GM21423 (cell line): ENCODE data around the gene VAMP8.
"Not testable (repeated sequence)": the region's sequence is repeated elsewhere in the genome, so short reads cannot be mapped to it uniquely, and the experiment has no call there.

Experiments used
- ATAC-seq: cut with Tn5 transposase; IDR thresholded peaks from one replicate; pipeline ENCODE4 v1.9.1; 2021; ENCODE audit warnings: mild to moderate bottlenecking, moderate library complexity; ENCODE audit not compliant: unreplicated experiment

Gene VAMP8

DNA sequence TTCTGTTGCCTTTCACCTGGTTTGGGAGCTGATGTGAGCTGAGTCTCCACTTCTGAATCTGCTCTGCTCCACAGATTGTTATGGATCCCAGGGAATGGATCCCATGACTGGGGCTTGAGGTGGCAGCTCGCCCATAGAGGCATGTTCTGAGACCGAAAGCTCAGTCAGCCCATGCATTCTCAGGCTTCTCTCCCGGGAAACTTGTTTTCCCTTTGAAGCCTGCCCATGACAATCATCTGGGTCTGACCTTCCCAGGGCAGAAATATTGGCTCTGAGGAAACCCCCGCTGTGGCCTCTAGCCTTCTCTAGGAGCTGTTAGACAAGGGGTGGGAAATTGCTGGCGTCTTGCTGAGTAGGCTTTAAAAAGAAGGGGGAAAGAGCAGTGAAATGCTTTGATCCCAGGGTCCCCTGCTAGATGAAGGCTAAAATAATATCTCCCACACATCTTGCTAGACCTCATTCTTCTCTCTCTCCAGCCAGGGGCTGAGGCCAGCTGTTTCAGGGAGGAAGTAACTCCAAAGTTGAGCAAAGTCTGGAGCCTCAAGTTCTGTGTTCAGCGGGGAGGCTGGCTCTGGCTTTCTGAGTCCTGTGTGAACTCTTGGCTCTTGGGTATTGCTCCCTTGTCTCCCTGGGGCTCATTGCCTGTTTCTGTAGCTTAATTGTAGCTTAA, 2.0 kb downstream of the VAMP8 start:
- no peak for ATAC-seq

DNA sequence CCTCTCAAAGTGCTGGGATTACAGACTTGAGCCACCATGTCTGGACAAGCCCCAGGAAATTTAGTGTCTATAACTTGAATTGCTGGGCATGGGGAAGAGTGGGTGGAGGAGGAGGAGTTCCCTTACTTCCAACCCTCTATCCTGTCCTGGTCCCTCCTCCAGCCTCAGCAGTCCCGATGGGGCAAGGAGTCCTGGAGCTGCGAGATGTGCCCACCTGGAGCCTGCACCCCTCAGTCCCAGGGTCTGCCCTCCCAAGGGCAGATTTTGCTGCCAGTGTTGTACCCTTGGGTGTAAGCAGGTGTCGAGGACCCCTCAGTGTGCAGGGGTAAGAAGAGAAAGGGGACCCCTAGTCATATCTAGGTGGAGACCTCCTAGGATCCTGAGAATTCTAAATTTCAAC, 2.8 kb downstream of the VAMP8 start:
- ATAC-seq: no peak

DNA sequence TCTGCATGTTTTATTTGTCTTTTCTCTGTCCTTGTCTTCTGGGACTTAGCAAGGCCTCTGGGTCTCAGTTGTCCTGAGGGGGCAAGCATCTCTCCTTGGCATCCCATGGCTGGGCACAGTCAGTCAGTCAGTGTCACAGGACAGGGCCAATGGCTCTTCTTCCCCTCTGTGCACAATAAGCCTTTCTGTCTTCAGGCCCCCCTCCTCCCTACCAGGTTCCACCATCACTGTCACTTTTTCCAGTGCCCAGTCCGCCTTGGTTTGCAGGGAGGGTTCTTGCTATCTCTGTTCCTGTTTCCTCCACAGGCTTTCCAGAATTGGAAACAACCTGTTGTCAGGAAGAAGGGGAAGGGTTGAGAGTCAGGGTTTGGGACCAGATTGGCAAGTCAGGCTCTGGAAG, 5.1 kb downstream of the VAMP8 start:
- ATAC-seq: no peak

DNA sequence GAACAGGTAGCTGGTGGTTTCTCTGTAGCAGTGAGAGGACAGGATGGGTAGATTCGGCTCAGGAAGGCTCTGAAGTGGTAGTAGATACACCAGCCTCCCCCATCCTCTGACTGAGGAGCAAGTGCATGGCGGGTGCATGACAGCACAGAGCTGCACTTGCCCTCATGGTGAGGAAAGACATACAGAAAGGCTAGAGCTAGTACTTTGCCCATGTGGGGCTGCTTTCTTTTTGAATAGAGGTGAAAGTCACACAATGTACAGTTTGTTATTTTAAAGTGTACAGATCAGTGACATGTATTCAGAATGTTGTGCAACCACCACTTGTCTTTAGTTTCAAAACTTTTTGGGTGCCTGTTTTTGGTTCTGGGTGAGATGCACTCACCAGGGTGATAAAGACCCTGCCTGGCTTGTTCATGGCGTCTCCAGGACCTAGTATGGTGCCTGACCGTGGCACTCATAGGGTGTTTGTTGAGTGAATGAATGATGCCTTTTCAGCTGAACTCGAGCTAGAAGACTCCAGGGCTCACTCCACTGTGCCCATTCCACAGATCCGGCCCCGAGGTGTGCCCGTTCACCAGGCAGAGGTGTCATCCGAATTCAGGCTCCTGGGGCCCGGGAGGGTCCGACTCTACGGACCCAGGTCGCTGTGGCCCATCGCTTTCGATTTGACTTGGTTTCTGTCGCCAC, 6.4 kb downstream of the VAMP8 start:
- ATAC-seq: peak; percentile 43

DNA sequence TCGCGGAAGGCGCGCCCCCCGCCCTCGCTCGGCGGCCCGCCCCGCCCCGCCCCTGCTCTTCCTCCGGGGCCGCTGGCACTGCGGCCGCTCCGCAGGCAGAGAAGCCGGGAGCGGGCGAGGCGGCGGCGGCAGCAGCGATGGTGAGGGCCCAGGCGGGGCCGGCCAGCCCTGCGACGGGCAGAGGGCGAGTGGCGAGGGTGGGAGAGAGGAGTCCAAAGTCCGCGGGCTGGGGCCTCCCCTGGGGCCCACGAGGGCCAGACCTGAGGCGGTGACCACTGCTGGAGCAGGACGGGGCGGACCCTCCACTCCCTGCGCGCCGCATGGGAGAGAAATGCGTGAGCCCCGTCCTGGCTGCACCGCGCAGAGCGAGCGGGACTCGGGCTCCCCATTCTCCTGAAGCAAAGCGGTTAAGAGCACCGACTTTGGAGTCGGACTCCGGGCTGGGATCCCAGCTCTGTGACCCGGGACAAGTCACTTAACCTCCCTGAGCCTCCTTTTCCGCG, 7.0 kb downstream of the VAMP8 start, which contains the start of gene VAMP5:
VAMP5 (plus strand) TSS at position 78 of the 503 bp plus-strand sequence; CDS start at position 138, 60 bp downstream.
- peak; percentile 18 for ATAC-seq

DNA sequence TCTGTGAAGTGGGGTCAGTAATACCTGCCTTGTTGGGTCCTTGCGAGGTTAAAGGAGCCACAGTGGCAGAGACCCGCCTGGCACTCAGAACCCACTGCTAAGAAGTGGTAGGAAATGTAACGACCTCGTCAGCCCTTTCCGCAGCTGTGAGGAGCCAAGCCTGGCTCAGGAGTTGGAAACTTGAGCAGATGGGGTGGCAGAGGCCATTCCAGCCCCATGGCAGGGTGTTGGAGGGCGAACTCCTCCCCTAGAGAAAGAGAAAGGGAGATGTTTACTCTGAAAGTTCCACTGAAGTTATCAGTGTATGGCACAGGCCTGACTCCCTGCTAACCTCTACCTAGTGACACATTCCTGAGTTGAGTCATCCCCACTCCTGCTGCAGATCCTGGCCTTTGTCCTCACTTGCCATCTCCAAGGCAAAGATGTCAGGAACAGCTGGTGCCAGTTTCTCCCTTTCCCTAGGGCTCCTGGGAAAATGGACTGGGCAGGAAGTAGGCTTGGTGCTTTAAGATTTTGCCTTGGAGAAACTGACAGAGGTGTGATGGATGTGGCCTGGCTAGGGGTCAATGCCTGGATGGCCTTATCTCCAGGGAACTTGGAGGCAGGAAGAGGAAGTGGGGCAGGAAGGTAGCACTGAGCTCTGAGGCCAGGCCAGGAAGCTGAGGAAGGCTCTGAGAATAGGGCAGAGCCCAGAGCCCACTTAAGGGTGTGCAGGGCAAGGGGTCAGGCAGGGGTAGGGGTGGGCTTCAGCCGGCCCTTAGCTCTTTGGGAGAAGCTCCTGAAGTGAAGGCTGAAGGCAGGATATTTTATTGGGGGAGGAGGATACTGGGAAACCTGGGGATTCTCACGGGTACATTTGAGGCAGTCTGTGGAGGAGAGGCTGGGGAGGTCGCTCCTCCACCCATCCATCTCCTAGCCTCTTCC, 7.7 kb downstream of the VAMP8 start:
- ATAC-seq: peak; percentile 31

DNA sequence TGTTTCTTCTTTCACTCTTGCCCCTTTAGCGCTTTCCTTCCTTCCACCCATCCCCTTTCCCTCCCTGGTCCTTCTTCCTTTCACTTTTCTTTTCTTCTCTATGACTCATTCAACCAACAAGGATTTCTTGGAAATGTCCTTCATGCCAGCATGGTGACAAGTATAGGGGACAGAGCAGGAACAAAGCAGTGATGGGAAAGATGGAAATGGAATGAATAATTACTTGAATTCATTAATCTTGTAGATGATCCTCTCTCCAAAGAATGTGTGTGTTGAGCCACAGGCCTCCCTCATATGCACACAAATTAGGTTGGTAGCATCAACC, 8.4 kb downstream of the VAMP8 start:
- ATAC-seq: no peak

DNA sequence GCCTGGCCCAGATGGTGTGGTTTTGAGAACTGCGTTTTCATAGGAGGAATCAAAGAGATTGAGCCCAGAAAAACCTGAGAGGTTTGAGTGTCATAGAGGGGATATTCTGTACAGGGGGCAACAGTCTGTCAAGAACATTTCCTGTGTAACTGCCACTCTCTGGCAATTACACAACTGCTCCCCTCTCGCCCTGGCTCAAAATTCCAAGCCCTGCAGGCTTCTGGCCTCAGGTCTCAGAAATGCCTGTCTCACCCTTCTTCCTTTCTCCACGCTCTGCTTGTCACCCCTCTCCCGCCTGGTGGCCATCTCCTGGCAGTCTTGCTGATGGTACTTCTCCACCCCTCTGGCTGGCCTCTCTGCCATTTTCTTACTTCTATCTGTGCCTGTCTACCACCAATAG, 10.8 kb downstream of the VAMP8 start:
- no peak for ATAC-seq

DNA sequence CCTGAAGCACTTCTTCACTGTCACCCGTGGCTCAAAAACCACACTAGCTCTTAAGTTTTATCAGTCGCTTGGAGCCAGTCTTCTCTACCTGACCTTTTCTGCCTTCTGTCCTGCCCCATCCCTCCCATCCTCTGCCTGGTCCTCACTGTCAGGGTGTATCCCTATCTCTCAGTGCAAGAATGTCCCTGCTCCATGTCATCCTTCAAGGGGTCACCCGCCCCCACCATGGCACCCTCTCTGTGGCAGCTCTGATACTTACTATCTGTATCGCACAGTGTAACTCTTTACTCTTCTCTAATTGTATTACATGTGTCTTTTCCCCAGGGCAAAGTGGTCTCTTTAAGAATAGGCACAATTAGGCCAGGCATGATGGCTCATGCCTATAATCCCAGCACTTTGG, 11.3 kb downstream of the VAMP8 start:
- ATAC-seq: no peak

DNA sequence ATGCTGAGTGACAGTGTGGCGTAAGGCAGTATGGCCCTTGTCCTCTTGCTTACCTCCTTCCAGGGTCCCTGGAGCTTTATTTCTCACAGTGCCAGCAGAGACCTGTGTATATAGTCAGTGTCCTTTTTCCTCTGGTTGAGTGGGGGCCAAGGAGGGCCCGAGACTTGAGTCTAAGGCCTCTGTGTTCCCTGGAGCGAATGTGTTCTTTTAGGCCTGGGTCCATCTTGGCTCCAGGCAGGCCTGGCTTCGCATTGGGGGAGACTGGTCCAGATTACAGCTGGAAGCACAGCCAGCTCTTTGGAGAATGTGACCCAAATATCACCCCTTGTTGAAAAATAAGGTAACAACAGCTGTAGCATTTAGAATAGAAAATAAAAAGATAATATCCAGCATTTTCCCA, 11.8 kb downstream of the VAMP8 start:
- ATAC-seq: no peak

DNA sequence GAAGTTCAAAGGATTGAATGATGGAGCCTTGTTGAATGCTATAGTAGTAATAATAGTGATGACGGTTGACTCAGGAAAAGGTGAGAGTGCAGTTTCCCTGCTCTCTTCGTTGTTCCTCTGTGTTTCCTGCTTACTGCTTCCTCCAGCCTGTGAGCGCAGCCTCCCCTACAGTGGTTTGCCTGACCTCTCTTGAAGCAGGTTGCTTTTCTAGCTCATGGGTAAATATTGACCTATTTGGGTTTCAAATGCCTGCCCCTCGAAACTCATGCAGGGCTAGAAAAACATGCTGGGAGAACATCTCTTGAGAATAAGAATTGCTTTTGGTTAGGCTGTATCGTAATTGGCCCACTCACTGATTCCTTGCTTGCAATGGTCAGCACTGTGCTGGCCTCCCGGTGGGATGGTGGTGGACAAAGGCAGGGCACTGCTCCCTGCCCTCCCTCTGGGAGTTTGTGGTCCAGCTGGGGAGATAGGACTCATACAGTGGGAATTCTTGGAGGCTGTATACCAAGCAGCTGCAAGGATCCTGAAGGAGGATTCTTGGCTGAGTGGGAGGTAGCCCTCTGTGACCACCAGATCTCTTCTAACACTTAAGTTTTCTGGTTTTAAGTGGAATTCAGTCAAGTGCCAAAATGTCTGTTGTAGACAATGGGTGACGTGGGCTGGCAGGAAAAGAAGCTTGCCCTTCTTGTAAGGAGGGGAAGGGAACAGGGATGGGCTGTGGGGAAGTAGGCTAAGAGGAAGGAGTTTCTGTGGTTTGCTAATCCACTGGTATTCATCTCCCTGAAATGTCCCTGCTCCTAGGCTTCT, 12.8 kb downstream of the VAMP8 start:
- no peak for ATAC-seq

DNA sequence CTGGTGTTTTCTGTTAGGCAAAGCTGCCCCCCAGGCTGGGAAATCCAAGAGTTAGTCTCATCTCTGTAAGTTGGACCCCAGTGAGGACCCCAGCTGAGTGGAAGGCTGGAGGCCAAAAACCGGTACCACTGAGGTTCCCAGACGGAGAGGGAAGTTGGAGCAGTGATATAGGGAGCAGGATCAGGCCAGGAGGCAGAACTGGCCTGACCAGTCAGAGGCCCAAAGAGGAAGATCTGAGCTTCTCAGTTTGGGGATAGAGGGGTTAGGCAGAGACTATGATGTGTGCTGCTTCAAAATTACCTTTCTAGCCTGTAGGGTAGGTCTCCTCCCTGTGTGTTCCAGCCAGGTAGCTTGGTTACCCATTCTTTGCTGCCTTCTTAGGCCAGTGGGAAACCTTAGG, 13.6 kb downstream of the VAMP8 start:
- no peak for ATAC-seq

DNA sequence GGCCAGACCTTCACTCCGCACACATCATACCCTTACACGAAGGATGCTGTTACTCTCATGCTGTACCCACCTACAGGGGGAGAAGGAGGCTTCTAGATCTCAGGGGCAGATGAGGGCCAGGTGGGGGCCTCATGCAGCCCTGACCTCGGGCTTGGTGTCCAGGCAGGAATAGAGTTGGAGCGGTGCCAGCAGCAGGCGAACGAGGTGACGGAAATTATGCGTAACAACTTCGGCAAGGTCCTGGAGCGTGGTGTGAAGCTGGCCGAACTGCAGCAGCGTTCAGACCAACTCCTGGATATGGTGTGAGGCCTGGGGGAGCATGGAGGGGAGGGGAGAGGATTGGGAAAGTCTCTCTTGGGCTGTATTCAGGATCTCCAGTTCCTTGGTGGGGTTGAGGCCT, 14.2 kb downstream of the VAMP8 start:
- ATAC-seq: no peak

DNA sequence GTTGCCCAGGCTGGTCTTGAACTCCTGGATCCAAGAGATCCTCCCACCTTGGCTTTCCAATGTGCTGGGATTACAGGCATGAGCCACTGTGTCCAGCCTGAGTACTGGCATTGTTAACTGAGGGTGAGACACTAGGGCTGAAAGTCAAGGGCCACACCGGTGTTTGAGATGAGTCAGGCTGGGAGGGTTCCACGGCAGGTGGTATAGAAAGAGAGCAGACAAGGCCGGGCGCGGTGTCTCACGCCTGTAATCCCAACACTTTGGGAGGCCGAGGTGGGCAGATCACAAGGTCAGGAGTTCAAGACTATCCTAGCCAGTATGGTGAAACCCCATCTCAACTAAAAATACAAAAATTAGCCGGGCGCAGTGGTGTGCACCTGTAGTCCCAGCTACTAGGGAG, 14.9 kb downstream of the VAMP8 start:
- ATAC-seq: not testable (repeated sequence)

DNA sequence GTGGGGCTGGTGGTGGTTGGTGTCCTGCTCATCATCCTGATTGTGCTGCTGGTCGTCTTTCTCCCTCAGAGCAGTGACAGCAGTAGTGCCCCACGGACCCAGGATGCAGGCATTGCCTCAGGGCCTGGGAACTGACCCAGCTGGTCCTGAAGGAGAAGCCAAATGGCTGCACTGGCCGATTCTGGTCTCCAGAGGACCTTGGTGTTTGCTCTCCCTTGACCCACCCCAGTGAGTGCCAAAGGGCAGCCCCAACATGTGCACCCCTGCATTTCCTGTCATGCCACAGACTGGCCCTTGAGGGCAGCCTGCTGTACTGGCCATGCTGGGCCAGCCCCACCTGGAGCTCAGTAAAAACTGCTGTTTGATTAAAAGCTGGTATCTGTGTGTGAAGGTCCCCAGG, 15.6 kb downstream of the VAMP8 start:
- no peak for ATAC-seq

DNA sequence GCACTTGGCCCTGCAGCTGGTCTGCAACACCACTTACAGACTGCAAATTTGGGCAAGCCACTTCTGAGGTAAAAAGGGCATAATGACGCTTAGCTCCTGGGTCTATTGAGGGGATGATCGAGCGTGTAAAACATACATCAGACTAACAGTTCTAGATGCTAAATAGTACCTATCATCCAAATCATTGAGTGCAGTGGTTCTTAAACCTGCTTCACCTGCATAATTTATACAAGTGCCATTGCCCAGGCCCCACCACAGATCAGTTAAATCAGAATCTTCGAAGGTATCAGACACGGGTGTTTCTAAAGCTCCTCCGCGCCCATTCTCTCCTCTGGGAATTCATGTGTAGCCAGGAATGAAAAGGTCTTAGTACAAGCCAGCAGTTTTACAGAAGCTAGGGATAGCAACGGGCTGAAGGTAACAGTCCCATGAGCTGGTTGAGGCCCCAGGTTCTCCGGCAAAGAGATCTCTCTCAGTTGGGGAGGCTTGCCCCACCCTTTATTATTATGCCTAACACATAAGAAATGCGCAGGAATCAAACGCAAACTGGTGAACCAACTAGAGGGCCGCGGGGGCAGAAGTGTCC, 17.4 kb downstream of the VAMP8 start:
- no peak for ATAC-seq

DNA sequence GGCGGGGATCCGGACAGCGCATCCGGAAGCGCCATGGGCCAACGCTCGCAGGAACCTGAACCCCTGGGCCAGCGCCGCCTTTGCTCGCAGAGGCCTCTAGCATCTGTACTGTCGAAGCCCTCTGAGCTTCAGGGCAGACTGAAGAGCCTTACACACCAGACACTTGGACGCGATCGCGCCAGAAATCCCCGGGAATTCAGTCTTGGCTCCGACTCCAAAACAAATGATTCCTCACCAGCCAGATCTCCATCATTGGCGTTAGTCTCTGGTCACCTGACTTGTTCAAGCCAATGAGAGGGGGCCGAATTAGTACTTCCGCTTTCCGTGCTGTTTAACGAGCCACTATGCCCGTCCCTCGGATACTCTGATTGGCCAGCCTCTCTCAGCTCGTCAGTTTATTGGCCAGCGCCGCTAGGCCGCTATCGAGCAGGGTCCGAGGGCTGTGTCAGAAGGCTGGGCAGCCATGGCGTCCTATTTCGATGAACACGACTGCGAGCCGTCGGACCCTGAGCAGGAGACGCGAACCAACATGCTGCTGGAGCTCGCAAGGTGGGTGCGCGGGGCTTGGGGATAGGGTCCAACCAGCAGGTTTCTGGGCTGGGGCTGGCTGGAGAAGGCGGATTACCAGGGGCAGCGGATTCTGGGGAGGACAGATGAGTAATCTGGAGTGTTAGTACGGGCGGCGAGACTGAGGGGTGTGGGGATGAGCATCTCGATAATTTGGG, 18.1 kb downstream of the VAMP8 start, which contains the start of gene RNF181:
RNF181 (plus strand) TSS at position 445 of the 725 bp plus-strand sequence; CDS start at position 464, 19 bp downstream.
- peak; percentile 99 for ATAC-seq

DNA sequence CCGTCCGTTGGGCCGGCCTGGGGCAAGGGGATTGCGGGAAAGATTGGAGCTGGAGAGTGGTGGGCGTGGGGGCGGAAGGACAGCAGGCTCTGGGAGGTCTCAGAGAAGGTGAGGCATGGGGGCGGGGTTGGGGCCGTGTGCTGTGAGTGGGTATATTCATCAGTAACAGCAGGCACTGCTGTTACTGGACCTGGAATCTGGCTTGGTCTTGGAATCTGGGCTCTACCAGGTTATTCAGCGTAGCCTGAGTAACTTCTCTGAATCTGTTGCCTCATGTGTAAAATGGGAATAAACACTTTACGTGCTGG, 18.6 kb downstream of the VAMP8 start:
- no peak for ATAC-seq

DNA sequence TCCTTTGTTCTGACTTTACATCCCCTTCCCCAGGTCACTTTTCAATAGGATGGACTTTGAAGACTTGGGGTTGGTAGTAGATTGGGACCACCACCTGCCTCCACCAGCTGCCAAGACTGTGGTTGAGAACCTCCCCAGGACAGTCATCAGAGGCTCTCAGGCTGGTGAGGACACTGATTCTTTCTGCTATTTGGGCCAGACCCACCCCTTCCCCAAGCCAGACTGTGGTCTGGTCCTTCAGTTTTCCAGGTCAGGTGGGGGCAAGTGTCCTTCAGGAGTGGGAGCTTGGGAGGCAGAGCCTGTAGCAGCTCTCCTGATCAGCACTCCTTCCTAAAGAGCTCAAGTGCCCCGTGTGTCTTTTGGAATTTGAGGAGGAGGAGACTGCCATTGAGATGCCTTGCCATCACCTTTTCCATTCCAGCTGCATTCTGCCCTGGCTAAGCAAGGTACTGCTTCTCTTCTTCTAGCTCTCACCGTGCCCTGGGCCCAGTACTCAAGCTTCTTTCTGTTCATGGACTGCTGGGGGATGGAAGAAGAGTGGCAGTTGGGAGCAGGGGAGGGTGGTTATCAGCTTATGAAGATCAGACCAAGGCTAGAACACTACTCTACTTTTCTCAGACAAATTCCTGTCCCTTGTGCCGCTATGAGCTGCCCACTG, 19.2 kb downstream of the VAMP8 start:
- no peak for ATAC-seq
